K562 (cell line): ENCODE data around the gene MYLIP. TPM values are rescaled to one million over a fixed set of nuclear protein-coding genes. Genes with fewer than 3 reads are reported as not detected.

ENCODE experiments used
- ATAC-seq: fragments of 200-7000 bp; cut with Tn5 transposase; 3 replicates; pipeline ENCODE4 v1.9.1; 2020; ENCODE audit warnings: moderate library complexity
- BruUV-seq: library from RNA; stranded (reverse); fragments of 400-500 nt; replicated peaks from 2 replicates; lab custom pipeline; 2021; lab: Mats Ljungman, UMichigan
- CTCF ChIA-PET: fragments of 300-600 bp; formaldehyde crosslinking; extraction: SDS; loops from one replicate; lab custom pipeline; 2021; ENCODE audit warnings: low intra/inter-chr PET ratio; lab: Yijun Ruan, JAX
- POLR2A ChIA-PET: fragments of 300-600, 350-650 bp; sonication (Branson Sonifier 250); formaldehyde crosslinking; extraction: SDS; loops from one replicate; lab custom pipeline; 2021; ENCODE audit warnings: antibody characterized with exemption, inconsistent platforms; lab: Yijun Ruan, JAX
- DNase-seq, 4 experiments: peaks; one replicate each; pipeline versions ENCODE4 v3.0.0 to v3.0.0-alpha.2; 2011 to 2018; ENCODE audit warnings: low spot score in 3 of 4, mixed read lengths in 3 of 4; ENCODE audit errors: extremely low read depth in 1 of 4
- FAIRE-seq: peaks from 2 replicates; lab custom pipeline; 2011; peaks lifted over from hg19 to GRCh38; lab: Jason Lieb, UNC
- H2AFZ ChIP-seq: 2 replicates; pipeline ENCODE4 v1.6.0; 2011; ENCODE audit warnings: low read depth, low read length, control low read depth, inconsistent platforms
- H3K27ac ChIP-seq: fragments of 200-600 bp; 3 replicates; pipeline ENCODE4 v1.8.0; 2011; ENCODE audit warnings: low read depth, mild to moderate bottlenecking, control low read depth, inconsistent platforms, low read length, moderate library complexity, mixed read lengths; ENCODE audit errors: extremely low read depth
- H3K27me3 ChIP-seq, 2 experiments: fragments of 300-600 bp in 1 of 2; 2 replicates in 1 of 2; 3 replicates in 1 of 2; pipeline versions ENCODE4 v1.6.0 to v1.8.0; 2011; ENCODE audit warnings: inconsistent platforms in 2 of 2, low read length in 2 of 2, mild to moderate bottlenecking in 1 of 2, mixed read lengths in 1 of 2, moderate library complexity in 1 of 2; ENCODE audit not compliant: control insufficient read depth in 2 of 2, insufficient read depth in 2 of 2
- H3K36me3 ChIP-seq: fragments of 300-600 bp; 3 replicates; pipeline ENCODE4 v1.8.0; 2011; ENCODE audit warnings: mild to moderate bottlenecking, low read length, inconsistent platforms; ENCODE audit not compliant: control insufficient read depth, insufficient read depth
- H3K4me1 ChIP-seq, 2 experiments: fragments of 200-600 bp in 1 of 2; replicated peaks in 1 of 2; 2 replicates in 1 of 2; 3 replicates in 1 of 2; pipeline versions ENCODE4 v1.5.1 to v1.8.0; 2011; ENCODE audit warnings: inconsistent platforms in 2 of 2, low read length in 2 of 2, mild to moderate bottlenecking in 1 of 2, mixed read lengths in 1 of 2, moderate library complexity in 1 of 2; ENCODE audit not compliant: control insufficient read depth in 2 of 2, insufficient read depth in 2 of 2
- H3K4me2 ChIP-seq: 2 replicates; pipeline ENCODE4 v1.6.1; 2011; ENCODE audit warnings: low read length, control low read depth, inconsistent platforms, mixed read lengths; ENCODE audit not compliant: insufficient read depth
- H3K4me3 ChIP-seq: fragments of 200-600 bp; sonication (generic), shearing (Covaris generic); 2 replicates; pipeline ENCODE4 v1.5.1; 2016; ENCODE audit warnings: control low read depth, inconsistent platforms
- H3K79me2 ChIP-seq: fragments of 200-600 bp; 3 replicates; pipeline ENCODE4 v1.8.0; 2011; ENCODE audit warnings: low read length, inconsistent platforms; ENCODE audit not compliant: control insufficient read depth, insufficient read depth
- H3K9ac ChIP-seq, 2 experiments: 2 replicates each; pipeline versions ENCODE4 v1.6.0 to v1.6.1; 2011; ENCODE audit warnings: low read depth in 2 of 2, low read length in 2 of 2, control low read depth in 1 of 2, inconsistent platforms in 1 of 2, mild to moderate bottlenecking in 1 of 2, mixed read lengths in 1 of 2; ENCODE audit not compliant: insufficient read depth in 1 of 2
- H3K9me1 ChIP-seq: one replicate; pipeline ENCODE4 v1.6.0; 2011; ENCODE audit warnings: inconsistent platforms, mild to moderate bottlenecking, low read length, moderate library complexity; ENCODE audit not compliant: control insufficient read depth, insufficient read depth
- H3K9me3 ChIP-seq: replicated peaks from 2 replicates; pipeline ENCODE4 v1.5.1; 2011; ENCODE audit warnings: low read depth, low read length, inconsistent platforms; ENCODE audit not compliant: control insufficient read depth, insufficient read depth
- H4K20me1 ChIP-seq: replicated peaks from 2 replicates; pipeline ENCODE4 v1.6.1; 2011; ENCODE audit warnings: low read length, inconsistent platforms, mixed read lengths; ENCODE audit not compliant: control insufficient read depth, insufficient read depth
- ARID1B ChIP-seq: fragments of 450-650 bp; IDR thresholded peaks from 2 replicates; pipeline ENCODE4 v1.6.1; 2016; ENCODE audit warnings: antibody characterized with exemption, mild to moderate bottlenecking, inconsistent platforms
- BCL6 ChIP-seq: fragments of 250-450 bp; sonication (Bioruptor Pico); IDR thresholded peaks from 2 replicates; pipeline ENCODE4 v1.4.0; 2020
- CBFA2T3 ChIP-seq: fragments of 450-650 bp; IDR thresholded peaks from 2 replicates; pipeline ENCODE4 v1.6.1; 2017
- CBX1 ChIP-seq: sonication (generic); IDR thresholded peaks from 2 replicates; pipeline ENCODE4 v1.6.1; 2016; ENCODE audit warnings: antibody characterized with exemption, low read depth, mild to moderate bottlenecking
- DMBX1 ChIP-seq: fragments of 250-450 bp; sonication (Bioruptor Pico); IDR thresholded peaks from 2 replicates; pipeline ENCODE4 v1.8.0; 2022; ENCODE audit warnings: inconsistent platforms, mild to moderate bottlenecking, moderate library complexity, borderline replicate concordance
- EHMT2 ChIP-seq: fragments of 450-650 bp; IDR thresholded peaks from 2 replicates; pipeline ENCODE4 v1.6.1; 2018; ENCODE audit warnings: antibody characterized with exemption
- ETS2 ChIP-seq: IDR thresholded peaks from 2 replicates; pipeline ENCODE4 v1.6.1; 2016; ENCODE audit warnings: borderline replicate concordance, missing genetic modification characterization, mild to moderate bottlenecking, moderate library complexity, missing compliant biosample characterization; ENCODE audit not compliant: poor library complexity, severe bottlenecking
- FOS ChIP-seq: IDR thresholded peaks from 3 replicates; pipeline ENCODE4 v1.6.1; 2011; ENCODE audit not compliant: insufficient read length; ENCODE audit errors: extremely low read depth
- GTF2F1 ChIP-seq: IDR thresholded peaks from 2 replicates; pipeline ENCODE4 v1.6.1; 2011; ENCODE audit warnings: low read depth, low read length, improper control_type of control experiment
- NCOA1 ChIP-seq: fragments of 450-650 bp; IDR thresholded peaks from 2 replicates; pipeline ENCODE4 v1.6.1; 2016; ENCODE audit warnings: low read depth
- NCOA6 ChIP-seq: fragments of 450-650 bp; IDR thresholded peaks from 2 replicates; pipeline ENCODE4 v1.6.1; 2017; ENCODE audit warnings: mild to moderate bottlenecking
- NR2F6 ChIP-seq: fragments of 450-650 bp; formaldehyde crosslinking; IDR thresholded peaks from 2 replicates; pipeline ENCODE4 v1.4.0; 2020; ENCODE audit warnings: mild to moderate bottlenecking
- SAFB ChIP-seq: fragments of 200-400 bp; formaldehyde crosslinking; IDR thresholded peaks from 2 replicates; pipeline ENCODE4 v1.6.1; 2017; ENCODE audit warnings: low read depth, low read length, borderline replicate concordance
- SMAD1 ChIP-seq: fragments of 150-350 bp; IDR thresholded peaks from 2 replicates; pipeline ENCODE4 v1.6.1; 2014; ENCODE audit warnings: low read length, low read depth; ENCODE audit not compliant: partially characterized antibody
- SRSF3 ChIP-seq: fragments of 200-400 bp; formaldehyde crosslinking; IDR thresholded peaks from 2 replicates; pipeline ENCODE4 v1.6.1; 2016; ENCODE audit warnings: mild to moderate bottlenecking, low read length, moderate library complexity; ENCODE audit not compliant: insufficient read depth
- TCF3 ChIP-seq: sonication (generic); formaldehyde crosslinking; IDR thresholded peaks from 2 replicates; pipeline ENCODE4 v1.4.0; 2020; ENCODE audit warnings: mild to moderate bottlenecking, missing genetic modification reagents
- ZNF23 ChIP-seq: fragments of 250-450 bp; sonication (Bioruptor Pico); IDR thresholded peaks from 2 replicates; pipeline ENCODE4 v1.4.0; 2020; ENCODE audit warnings: mild to moderate bottlenecking
- ZNF76 ChIP-seq: fragments of 250-450 bp; sonication (Bioruptor Pico); IDR thresholded peaks from 2 replicates; pipeline ENCODE4 v1.4.0; 2020; ENCODE audit warnings: mild to moderate bottlenecking, moderate library complexity, borderline replicate concordance
- WGBS: fragments of 100-300 bp; shearing (Covaris generic); methylation state at CpG from one replicate; pipeline ENCODE4 v1.1.6; 2016; ENCODE audit warnings: low coverage, mixed read lengths; ENCODE audit not compliant: insufficient coverage; ENCODE audit errors: missing lambda C conversion rate; 5-methylcytosine and 5-hydroxymethylcytosine counted together
- in situ Hi-C: fragments of 300-500 bp; cut with MboI; formaldehyde crosslinking; loops from 4 replicates; pipeline ENCODE4 v1.15.0; 2018; ENCODE audit warnings: inconsistent platforms, mixed read lengths
- intact Hi-C: fragments of 100-400 bp; cut with micrococcal nuclease; formaldehyde crosslinking; loops from 2 replicates; pipeline ENCODE4 v1.14.2; 2022
- polyA plus RNA-seq, 8 experiments: library from polyadenylated mRNA; depleted of rRNA in 4 of 8; stranded (reverse) in 5 of 8; unstranded in 3 of 8; fragments of >200 nt; fragmentation: Nextera tagmentation in 2 of 8; fragmentation: Illumina TruSeq in 1 of 8; extraction: Ambion mirVana in 2 of 8; extraction: Trizol in 1 of 8; gene quantifications; 2 replicates each; pipeline versions ENCODE4 v1.2.1 to v1.2.3, GENCODE V29; 2011 to 2014; ENCODE audit warnings: inconsistent platforms in 1 of 8, missing spikeins in 1 of 8
- total RNA-seq, 7 experiments: library from RNA; depleted of rRNA in 6 of 7; stranded (reverse); fragments of >200 nt in 6 of 7; fragmentation: Illumina TruSeq in 2 of 7; extraction: Trizol in 2 of 7; gene quantifications; 2 replicates each; pipeline versions ENCODE4 v1.2.1 to v1.2.3, GENCODE V29; 2011 to 2021; ENCODE audit warnings: low replicate concordance in 1 of 7
- TF ChIP-seq, protein P1 (sequence below): fragments of 450-650 bp; IDR thresholded peaks from one replicate; pipeline ENCODE4 v1.6.1; 2018; ENCODE audit warnings: mild to moderate bottlenecking, moderate library complexity; ENCODE audit not compliant: partially characterized antibody
- TF ChIP-seq, protein P2 (sequence below): fragments of 250-450 bp; sonication (Bioruptor Pico); IDR thresholded peaks from 2 replicates; pipeline ENCODE4 v1.5.0; 2021

MYLIP gene
- total and polyA plus RNA-seq, 9 of the 15 experiments (the other 6 are each of a cell fraction or from before 2014, with no cell fraction given): 10.8 to 43.5 (median 31.5) TPM

DNA sequence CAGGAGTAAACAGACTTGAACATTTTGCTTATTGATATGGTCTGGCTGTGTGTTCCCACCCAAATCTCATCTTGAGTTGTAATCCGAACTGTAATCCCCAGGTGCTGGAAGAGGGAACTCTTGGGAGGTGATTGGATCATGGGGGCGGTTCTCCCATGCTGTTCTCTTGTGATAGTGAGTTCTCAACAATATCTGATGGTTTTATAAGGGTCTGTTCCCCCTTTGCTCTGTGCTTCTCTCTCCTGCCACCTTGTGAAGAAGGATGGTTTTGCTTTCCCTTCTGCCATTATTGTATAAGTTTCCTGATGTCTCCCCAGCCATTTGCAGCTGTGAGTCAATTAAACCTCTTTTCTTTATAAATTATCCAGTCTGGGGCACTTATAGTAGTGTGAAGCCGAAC, 40.0 kb downstream of the MYLIP start:
- H3K27me3 ChIP-seq: no peaks in the 10 kb centered on the region
- peaks cover 0 to 17% of the 10 kb centered on the region in 2 experiments; a peak in 4 of 5 replicates for H3K4me1 ChIP-seq
- H2AFZ ChIP-seq: no peak overlapping the region
- ATAC-seq: peak; percentile 92
- in situ Hi-C loops: loop anchor here (10.0 kb wide), 1 partner anchor 484 kb away; no protein-coding TSS in a partner anchor
- ChIA-PET CTCF (interaction anchor here (0.6 to 3.0 kb wide), 3 partner anchors 422 to 728 kb away, joined by 3 to 28 read pairs (median 3); no protein-coding TSS in a partner anchor), POLR2A (interaction anchor here (0.6 to 1.5 kb wide), 5 partner anchors 10 to 822 kb away, joined by 3 to 4 read pairs (median 3); no protein-coding TSS in a partner anchor)
- FAIRE-seq: peak; percentile 83
- H3K4me3 ChIP-seq: no peak overlapping the region
- H3K9ac ChIP-seq: no peak overlapping the region
- intact Hi-C loops: loop anchor here (1.0 to 2.0 kb wide), 2 partner anchors 38 to 478 kb away; no protein-coding TSS in a partner anchor
- H3K36me3 ChIP-seq: no peaks in the 10 kb centered on the region
- BruUV-seq: no TSS peak
- H3K4me2 ChIP-seq: peak overlapping the region; percentile 2; the same call in 1 of the 2 replicates
- no peaks in the 10 kb centered on the region for H3K9me3 ChIP-seq
- no peaks in the 10 kb centered on the region for H3K9me1 ChIP-seq
- H3K79me2 ChIP-seq: no peaks in the 10 kb centered on the region
- no peaks in the 10 kb centered on the region for H4K20me1 ChIP-seq
- no peak overlapping the region for H3K27ac ChIP-seq
- WGBS: 2% methylated on average over 3 of the region's 3 CpGs
- DNase-seq: peak in 2 of 4 experiments; percentile 38 to 82
- peak; percentile 80 for TF ChIP-seq ARID1B
- TF ChIP-seq SAFB: 0 out of 2 replicates have a peak, but pooled peaks have one; percentile 15
- TF ChIP-seq ZNF23 (CRISPR knock-in tag): no peak
- TF ChIP-seq TCF3: peak; percentile 67
- peak; percentile 75; the same call in 1 of the 2 replicates for TF ChIP-seq EHMT2
- peak; percentile 78 for TF ChIP-seq CBFA2T3
- no peak for TF ChIP-seq DMBX1 (CRISPR knock-in tag)
- TF ChIP-seq NCOA1: no peak
- TF ChIP-seq NR2F6 (CRISPR knock-in tag): no peak
- TF ChIP-seq, protein P1, sequence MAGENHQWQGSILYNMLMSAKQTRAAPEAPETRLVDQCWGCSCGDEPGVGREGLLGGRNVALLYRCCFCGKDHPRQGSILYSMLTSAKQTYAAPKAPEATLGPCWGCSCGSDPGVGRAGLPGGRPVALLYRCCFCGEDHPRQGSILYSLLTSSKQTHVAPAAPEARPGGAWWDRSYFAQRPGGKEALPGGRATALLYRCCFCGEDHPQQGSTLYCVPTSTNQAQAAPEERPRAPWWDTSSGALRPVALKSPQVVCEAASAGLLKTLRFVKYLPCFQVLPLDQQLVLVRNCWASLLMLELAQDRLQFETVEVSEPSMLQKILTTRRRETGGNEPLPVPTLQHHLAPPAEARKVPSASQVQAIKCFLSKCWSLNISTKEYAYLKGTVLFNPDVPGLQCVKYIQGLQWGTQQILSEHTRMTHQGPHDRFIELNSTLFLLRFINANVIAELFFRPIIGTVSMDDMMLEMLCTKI: no peak
- no peak for TF ChIP-seq CBX1
- TF ChIP-seq NCOA6: no peak
- no peak for TF ChIP-seq FOS
- TF ChIP-seq GTF2F1: no peak
- no peak for TF ChIP-seq BCL6 (CRISPR knock-in tag)
- TF ChIP-seq, protein P2, sequence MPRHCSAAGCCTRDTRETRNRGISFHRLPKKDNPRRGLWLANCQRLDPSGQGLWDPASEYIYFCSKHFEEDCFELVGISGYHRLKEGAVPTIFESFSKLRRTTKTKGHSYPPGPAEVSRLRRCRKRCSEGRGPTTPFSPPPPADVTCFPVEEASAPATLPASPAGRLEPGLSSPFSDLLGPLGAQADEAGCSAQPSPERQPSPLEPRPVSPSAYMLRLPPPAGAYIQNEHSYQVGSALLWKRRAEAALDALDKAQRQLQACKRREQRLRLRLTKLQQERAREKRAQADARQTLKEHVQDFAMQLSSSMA (CRISPR knock-in tag): no peak
- TF ChIP-seq ETS2 (tag): no peak
- no peak for TF ChIP-seq SMAD1
- TF ChIP-seq SRSF3: no peak
- no peak for TF ChIP-seq ZNF76
